22Rv1 (cell line): Measurements from ENCODE around the gene TSPAN12.

Source experiments
- CTCF ChIP-seq: fragments of 450-650 bp; IDR thresholded peaks from 2 replicates; pipeline ENCODE4 v1.5.1; 2017; ENCODE audit warnings: mild to moderate bottlenecking
- ZFX ChIP-seq: fragments of 450-650 bp; IDR thresholded peaks from 2 replicates; pipeline ENCODE4 v1.6.1; 2017; ENCODE audit warnings: antibody characterized with exemption, borderline replicate concordance

- no peak for TF ChIP-seq CTCF
- no peak for TF ChIP-seq ZFX
Observed at GRCh38 chr7:120869700-120870099, 11.8 kb upstream of the TSPAN12 start.
